Upper lobe of right lung (tissue), 1 donor: ENCODE measurements around the gene TPI1. TPM values are rescaled to one million over a fixed set of nuclear protein-coding genes. Genes with fewer than 3 reads are reported as not detected.
A peak's percentile ranks its signal among the peaks of the same experiment; 100 is the strongest.
"Not testable (repeated sequence)": the region's sequence is repeated elsewhere in the genome, so short reads cannot be mapped to it uniquely, and the experiment has no call there.

Source experiments
- ATAC-seq: fragments of 200-7000 bp; cut with Tn5 transposase; one replicate; pipeline ENCODE4 v1.9.1; 2020; ENCODE audit warnings: mild to moderate bottlenecking, moderate library complexity
- DNase-seq: peaks from one replicate; pipeline ENCODE4 v3.0.0-alpha.2; 2020
- H3K27ac ChIP-seq: fragments of 200-600 bp; one replicate; pipeline ENCODE4 v1.8.0; 2022
- H3K27me3 ChIP-seq: fragments of 200-600 bp; one replicate; pipeline ENCODE4 v1.8.0; 2022; ENCODE audit warnings: mild to moderate bottlenecking
- H3K36me3 ChIP-seq: fragments of 200-600 bp; one replicate; pipeline ENCODE4 v1.8.0; 2022
- H3K4me1 ChIP-seq: fragments of 200-600 bp; one replicate; pipeline ENCODE4 v1.8.0; 2022
- H3K4me3 ChIP-seq: fragments of 200-600 bp; one replicate; pipeline ENCODE4 v1.8.0; 2022; ENCODE audit warnings: mild to moderate bottlenecking
- H3K9me3 ChIP-seq: fragments of 200-600 bp; one replicate; pipeline ENCODE4 v1.8.0; 2022
- CTCF ChIP-seq: fragments of 200-600 bp; IDR thresholded peaks from one replicate; pipeline ENCODE4 v1.8.0; 2022; ENCODE audit warnings: antibody characterized with exemption
- intact Hi-C: fragments of 100-400 bp; cut with DNase I; formaldehyde crosslinking; loops from one replicate; pipeline ENCODE4 v1.11.0; 2022
- total RNA-seq: library from RNA; stranded (reverse); fragmentation: NEBNext Ultra II Directional; extraction: Animal tissue kit (Norgen Biotek cat#: 25700); gene quantifications from one replicate; pipeline ENCODE4 v1.2.1, GENCODE V29; 2021
- donor health status: DM: no; HTN: yes; CAD: no; lungs with severe emphysema.

Gene TPI1
- total RNA-seq, 1 donor from 2014 or later, result 280 TPM

- Histone ChIP-seq H3K27me3 (no peaks in the 10 kb centered on the region), H3K4me1 (peaks cover 8% of the 10 kb centered on the region), H3K27ac (no peak overlapping the region), H3K36me3 (peaks cover 16% of the 10 kb centered on the region), H3K9me3 (no peaks in the 10 kb centered on the region), H3K4me3 (no peak overlapping the region)
- DNase-seq (no peak), ATAC-seq (no peak)
- intact Hi-C loops, result no loop called here
- TF ChIP-seq CTCF, result no peak
These were observed 15.9 kb downstream of the TPI1 start for GRCh38 chr12:6883252-6883651.

GRCh38 chr12:6883683-6884082, 16.4 kb downstream of the TPI1 start:
- DNase-seq, result no peak

GRCh38 chr12:6884539-6884938, 17.2 kb downstream of the TPI1 start:
- no peak for ATAC-seq
- no peak overlapping the region for H3K4me3 ChIP-seq
- TF ChIP-seq CTCF, result no peak
- H3K27ac ChIP-seq, result no peak overlapping the region
- peaks cover 16% of the 10 kb centered on the region for H3K36me3 ChIP-seq
- H3K9me3 ChIP-seq, result no peaks in the 10 kb centered on the region
- no peaks in the 10 kb centered on the region for H3K27me3 ChIP-seq
- intact Hi-C loops, result no loop called here
- no peak for DNase-seq
- H3K4me1 ChIP-seq, result peaks cover 8% of the 10 kb centered on the region

More at GRCh38 chr12:6883683-6884082, 16.4 kb downstream of the TPI1 start:
- TF ChIP-seq CTCF, result no peak
- no peaks in the 10 kb centered on the region for H3K9me3 ChIP-seq
- H3K27ac ChIP-seq, result no peak overlapping the region
- ATAC-seq, result no peak
- intact Hi-C loops, result no loop called here
- H3K27me3 ChIP-seq, result no peaks in the 10 kb centered on the region
- H3K36me3 ChIP-seq, result peaks cover 16% of the 10 kb centered on the region
- H3K4me1 ChIP-seq, result peaks cover 8% of the 10 kb centered on the region
- H3K4me3 ChIP-seq, result no peak overlapping the region

GRCh38 chr12:6886206-6886999, 19.1 kb downstream of the TPI1 start:
- H3K4me1 ChIP-seq, H3K9me3 ChIP-seq, ATAC-seq, H3K4me3 ChIP-seq, intact Hi-C loops, H3K27me3 ChIP-seq, DNase-seq: not testable (repeated sequence)
- H3K36me3 ChIP-seq, result peaks cover 16% of the 10 kb centered on the region
- H3K27ac ChIP-seq, result peak overlapping the region; percentile 67

GRCh38 chr12:6887460-6887859, 20.1 kb downstream of the TPI1 start:
- ATAC-seq (peak; percentile 9), DNase-seq (peak; percentile 76)
- Histone ChIP-seq H3K27me3 (no peaks in the 10 kb centered on the region), H3K36me3 (peaks cover 16% of the 10 kb centered on the region), H3K4me3 (no peak overlapping the region), H3K27ac (peak overlapping the region; percentile 67), H3K9me3 (no peaks in the 10 kb centered on the region), H3K4me1 (peaks cover 14% of the 10 kb centered on the region)
- TF ChIP-seq CTCF, result no peak
- intact Hi-C loops, result no loop called here

GRCh38 chr12:6888360-6888759, 21.0 kb downstream of the TPI1 start:
- peaks cover 14% of the 10 kb centered on the region for H3K4me1 ChIP-seq
- peak overlapping the region; percentile 36 for H3K27ac ChIP-seq
- intact Hi-C loops, result no loop called here
- H3K27me3 ChIP-seq, result no peaks in the 10 kb centered on the region
- no peak for DNase-seq
- H3K4me3 ChIP-seq, result no peak overlapping the region
- no peak for TF ChIP-seq CTCF
- no peak for ATAC-seq
- H3K36me3 ChIP-seq, result peaks cover 16% of the 10 kb centered on the region
- no peaks in the 10 kb centered on the region for H3K9me3 ChIP-seq

GRCh38 chr12:6888794-6889193, 21.5 kb downstream of the TPI1 start:
- H3K4me3 ChIP-seq, H3K27me3 ChIP-seq, ATAC-seq, H3K9me3 ChIP-seq, intact Hi-C loops, H3K27ac ChIP-seq, DNase-seq: not testable (repeated sequence)
- peaks cover 11% of the 10 kb centered on the region for H3K36me3 ChIP-seq
- peaks cover 14% of the 10 kb centered on the region for H3K4me1 ChIP-seq

- DNase-seq, ATAC-seq, H3K4me3 ChIP-seq, H3K9me3 ChIP-seq, H3K36me3 ChIP-seq, H3K27me3 ChIP-seq, intact Hi-C loops: not testable (repeated sequence)
- Histone ChIP-seq H3K27ac (peak overlapping the region; percentile 91), H3K4me1 (peaks cover 14% of the 10 kb centered on the region)
These were observed 22.6 kb downstream of the TPI1 start for GRCh38 chr12:6889775-6890573.
